OCI-LY3 (cell line): ENCODE results near the gene MYBL2.
"Not testable (repeated sequence)": the region's sequence is repeated elsewhere in the genome, so short reads cannot be mapped to it uniquely, and the experiment has no call there.

Experiments used
- H2AFZ ChIP-seq: fragments of 200-600, 300-600 bp; shearing (Covaris generic); 2 replicates; pipeline ENCODE4 v1.6.0; 2014; ENCODE audit warnings: antibody characterized with exemption, low read depth, low read length
- H3K27ac ChIP-seq: fragments of 200-600, 300-600 bp; sonication (generic); 2 replicates; pipeline ENCODE4 v1.5.1; 2014; ENCODE audit warnings: mild to moderate bottlenecking, low read length, moderate library complexity, mixed read lengths
- H3K27me3 ChIP-seq: fragments of 200-600, 300-600 bp; sonication (generic); 2 replicates; pipeline ENCODE4 v1.6.1; 2014; ENCODE audit warnings: low read depth, low read length, mixed read lengths
- H3K36me3 ChIP-seq: fragments of 200-600, 300-600 bp; sonication (generic); replicated peaks from 2 replicates; pipeline ENCODE3; 2014; ENCODE audit warnings: low read depth, low read length, mixed read lengths
- H3K4me1 ChIP-seq: fragments of 300-600, 200-600 bp; sonication (generic); 2 replicates; pipeline ENCODE4 v1.6.1; 2014; ENCODE audit warnings: low read length, mixed read lengths
- H3K4me2 ChIP-seq: fragments of 200-600, 300-600 bp; sonication (generic); 2 replicates; pipeline ENCODE4 v1.6.1; 2014; ENCODE audit warnings: low read length, mixed read lengths
- H3K4me3 ChIP-seq: fragments of 300-600, 200-600 bp; sonication (generic); 2 replicates; pipeline ENCODE4 v1.5.1; 2014; ENCODE audit warnings: antibody characterized with exemption, mild to moderate bottlenecking, low read length, moderate library complexity
- H3K79me2 ChIP-seq: fragments of 300-600, 200-600 bp; shearing (Covaris generic); 2 replicates; pipeline ENCODE4 v1.6.1; 2014; ENCODE audit warnings: mild to moderate bottlenecking, low read length, mixed read lengths
- H3K9ac ChIP-seq: fragments of 300-600, 200-600 bp; shearing (Covaris generic); 2 replicates; pipeline ENCODE4 v1.6.0; 2014; ENCODE audit warnings: mild to moderate bottlenecking, low read length, moderate library complexity
- H3K9me3 ChIP-seq: fragments of 200-600, 300-600 bp; shearing (Covaris generic); 2 replicates; pipeline ENCODE4 v1.6.1; 2014; ENCODE audit warnings: low read length, mixed read lengths; ENCODE audit not compliant: insufficient read depth
- H4K20me1 ChIP-seq: fragments of 200-600, 300-600 bp; sonication (generic); 2 replicates; pipeline ENCODE4 v1.6.1; 2016; ENCODE audit warnings: low read length, mixed read lengths; ENCODE audit not compliant: insufficient read depth
- CTCF ChIP-seq: fragments of 200-600, 300-600 bp; sonication (generic); IDR thresholded peaks from 2 replicates; pipeline ENCODE4 v1.5.1; 2014; ENCODE audit warnings: antibody characterized with exemption, low read length, low read depth
- EZH2phosphoT487 ChIP-seq: fragments of 200-600 bp; shearing (Covaris generic); IDR thresholded peaks from 2 replicates; pipeline ENCODE4 v1.6.1; 2018; ENCODE audit warnings: antibody characterized with exemption, mixed run types, low read depth

MYBL2 gene

GRCh38 chr20:43752561-43753301 is 85.8 kb downstream of the MYBL2 start:
- H2AFZ ChIP-seq, result peak overlapping the region; percentile 32; the same call in 1 of the 2 replicates
- no peak for TF ChIP-seq CTCF
- TF ChIP-seq EZH2phosphoT487, result no peak
- H3K4me2 ChIP-seq, result peak overlapping the region; percentile 80
- H3K79me2 ChIP-seq, result no peaks in the 10 kb centered on the region
- H3K4me3 ChIP-seq, result peak overlapping the region; percentile 62
- H3K36me3 ChIP-seq, result peaks cover 8% of the 10 kb centered on the region
- H3K9ac ChIP-seq, result peak overlapping the region; percentile 91
- H3K27ac ChIP-seq, result peak overlapping the region; percentile 92
- H3K9me3 ChIP-seq, result peaks cover 4% of the 10 kb centered on the region; the same call in 1 of the 2 replicates
- H4K20me1 ChIP-seq, result no peaks in the 10 kb centered on the region
- H3K27me3 ChIP-seq, result no peaks in the 10 kb centered on the region
- peaks cover 64% of the 10 kb centered on the region for H3K4me1 ChIP-seq

- Histone ChIP-seq H3K9me3 (peaks cover 4% of the 10 kb centered on the region; the same call in 1 of the 2 replicates), H3K9ac (no peak overlapping the region), H3K27me3 (no peaks in the 10 kb centered on the region), H3K36me3 (peaks cover 11% of the 10 kb centered on the region), H3K4me3 (no peak overlapping the region), H4K20me1 (no peaks in the 10 kb centered on the region), H3K27ac (no peak overlapping the region), H3K4me1 (peaks cover 46% of the 10 kb centered on the region), H3K4me2 (no peak overlapping the region), H3K79me2 (no peaks in the 10 kb centered on the region), H2AFZ (no peak overlapping the region)
- TF ChIP-seq EZH2phosphoT487 (no peak), CTCF (no peak)
Observed at GRCh38 chr20:43755390-43755789, 88.5 kb downstream of the MYBL2 start.

- Histone ChIP-seq H2AFZ (no peak overlapping the region), H3K36me3 (peaks cover 11% of the 10 kb centered on the region), H3K4me3 (no peak overlapping the region), H3K27me3 (no peaks in the 10 kb centered on the region), H3K9ac (no peak overlapping the region), H3K9me3 (peaks cover 4% of the 10 kb centered on the region; the same call in 1 of the 2 replicates), H3K4me1 (peaks cover 42% of the 10 kb centered on the region), H3K4me2 (no peak overlapping the region), H3K27ac (no peak overlapping the region), H3K79me2 (no peaks in the 10 kb centered on the region), H4K20me1 (no peaks in the 10 kb centered on the region)
- TF ChIP-seq EZH2phosphoT487, result no peak
- TF ChIP-seq CTCF, result no peak
Observed at GRCh38 chr20:43755851-43756250, 88.9 kb downstream of the MYBL2 start.

- not testable (repeated sequence) for H3K27me3 ChIP-seq, H3K79me2 ChIP-seq, H3K9me3 ChIP-seq, H3K4me2 ChIP-seq, H4K20me1 ChIP-seq, H2AFZ ChIP-seq, H3K4me3 ChIP-seq, H3K9ac ChIP-seq
- Histone ChIP-seq H3K36me3 (peaks cover 11% of the 10 kb centered on the region), H3K27ac (peak overlapping the region; percentile 37), H3K4me1 (peaks cover 24% of the 10 kb centered on the region)
Observed at GRCh38 chr20:43757888-43758287, 91.0 kb downstream of the MYBL2 start.
